OCI-LY3 (cell line): Measurements from ENCODE around the gene POLR1B.
"Not testable (repeated sequence)": the region's sequence is repeated elsewhere in the genome, so short reads cannot be mapped to it uniquely, and the experiment has no call there.

Experiments
- H2AFZ ChIP-seq: fragments of 200-600, 300-600 bp; shearing (Covaris generic); 2 replicates; pipeline ENCODE4 v1.6.0; 2014; ENCODE audit warnings: antibody characterized with exemption, low read depth, low read length
- H3K27ac ChIP-seq: fragments of 200-600, 300-600 bp; sonication (generic); 2 replicates; pipeline ENCODE4 v1.5.1; 2014; ENCODE audit warnings: mild to moderate bottlenecking, low read length, moderate library complexity, mixed read lengths
- H3K27me3 ChIP-seq: fragments of 200-600, 300-600 bp; sonication (generic); 2 replicates; pipeline ENCODE4 v1.6.1; 2014; ENCODE audit warnings: low read depth, low read length, mixed read lengths
- H3K36me3 ChIP-seq: fragments of 200-600, 300-600 bp; sonication (generic); replicated peaks from 2 replicates; pipeline ENCODE3; 2014; ENCODE audit warnings: low read depth, low read length, mixed read lengths
- H3K4me1 ChIP-seq: fragments of 300-600, 200-600 bp; sonication (generic); 2 replicates; pipeline ENCODE4 v1.6.1; 2014; ENCODE audit warnings: low read length, mixed read lengths
- H3K4me2 ChIP-seq: fragments of 200-600, 300-600 bp; sonication (generic); 2 replicates; pipeline ENCODE4 v1.6.1; 2014; ENCODE audit warnings: low read length, mixed read lengths
- H3K4me3 ChIP-seq: fragments of 300-600, 200-600 bp; sonication (generic); 2 replicates; pipeline ENCODE4 v1.5.1; 2014; ENCODE audit warnings: antibody characterized with exemption, mild to moderate bottlenecking, low read length, moderate library complexity
- H3K79me2 ChIP-seq: fragments of 300-600, 200-600 bp; shearing (Covaris generic); 2 replicates; pipeline ENCODE4 v1.6.1; 2014; ENCODE audit warnings: mild to moderate bottlenecking, low read length, mixed read lengths
- H3K9ac ChIP-seq: fragments of 300-600, 200-600 bp; shearing (Covaris generic); 2 replicates; pipeline ENCODE4 v1.6.0; 2014; ENCODE audit warnings: mild to moderate bottlenecking, low read length, moderate library complexity
- H3K9me3 ChIP-seq: fragments of 200-600, 300-600 bp; shearing (Covaris generic); 2 replicates; pipeline ENCODE4 v1.6.1; 2014; ENCODE audit warnings: low read length, mixed read lengths; ENCODE audit not compliant: insufficient read depth
- H4K20me1 ChIP-seq: fragments of 200-600, 300-600 bp; sonication (generic); 2 replicates; pipeline ENCODE4 v1.6.1; 2016; ENCODE audit warnings: low read length, mixed read lengths; ENCODE audit not compliant: insufficient read depth
- EZH2phosphoT487 ChIP-seq: fragments of 200-600 bp; shearing (Covaris generic); IDR thresholded peaks from 2 replicates; pipeline ENCODE4 v1.6.1; 2018; ENCODE audit warnings: antibody characterized with exemption, mixed run types, low read depth
- TF ChIP-seq, protein P1 (sequence below): fragments of 200-600, 300-600 bp; sonication (generic); IDR thresholded peaks from 2 replicates; pipeline ENCODE4 v1.5.1; 2014; ENCODE audit warnings: antibody characterized with exemption, low read length, low read depth

Gene POLR1B

DNA sequence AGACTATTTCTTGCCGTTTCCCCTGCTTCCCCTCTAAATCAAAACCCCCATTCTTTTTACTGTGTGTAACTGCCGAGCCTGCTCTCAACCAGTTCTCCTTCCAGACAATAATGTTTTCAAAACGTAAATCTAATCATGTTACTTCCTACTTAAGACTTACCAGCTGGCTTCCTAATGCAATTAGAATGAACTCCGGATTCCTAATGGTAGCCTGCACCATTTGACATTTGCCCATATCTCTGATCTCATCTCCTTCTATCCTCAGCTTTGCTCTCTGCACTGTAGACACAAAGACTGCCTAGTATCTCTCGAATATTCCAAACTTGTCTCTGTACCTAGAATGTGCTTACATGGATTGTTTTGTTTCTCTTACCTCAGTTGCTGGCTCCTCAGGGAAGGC lies 47.4 kb upstream of the POLR1B start:
- H3K36me3 ChIP-seq = peaks cover 9% of the 10 kb centered on the region
- H3K9ac ChIP-seq = no peak overlapping the region
- H3K27ac ChIP-seq = no peak overlapping the region
- H4K20me1 ChIP-seq = no peaks in the 10 kb centered on the region
- H2AFZ ChIP-seq = no peak overlapping the region
- H3K79me2 ChIP-seq = 0 out of 2 replicates have a peak, but pooled peaks cover 4% of the 10 kb centered on the region
- H3K4me3 ChIP-seq = no peak overlapping the region
- H3K27me3 ChIP-seq = no peaks in the 10 kb centered on the region
- H3K4me2 ChIP-seq = no peak overlapping the region
- no peaks in the 10 kb centered on the region for H3K9me3 ChIP-seq
- TF ChIP-seq, protein P1, sequence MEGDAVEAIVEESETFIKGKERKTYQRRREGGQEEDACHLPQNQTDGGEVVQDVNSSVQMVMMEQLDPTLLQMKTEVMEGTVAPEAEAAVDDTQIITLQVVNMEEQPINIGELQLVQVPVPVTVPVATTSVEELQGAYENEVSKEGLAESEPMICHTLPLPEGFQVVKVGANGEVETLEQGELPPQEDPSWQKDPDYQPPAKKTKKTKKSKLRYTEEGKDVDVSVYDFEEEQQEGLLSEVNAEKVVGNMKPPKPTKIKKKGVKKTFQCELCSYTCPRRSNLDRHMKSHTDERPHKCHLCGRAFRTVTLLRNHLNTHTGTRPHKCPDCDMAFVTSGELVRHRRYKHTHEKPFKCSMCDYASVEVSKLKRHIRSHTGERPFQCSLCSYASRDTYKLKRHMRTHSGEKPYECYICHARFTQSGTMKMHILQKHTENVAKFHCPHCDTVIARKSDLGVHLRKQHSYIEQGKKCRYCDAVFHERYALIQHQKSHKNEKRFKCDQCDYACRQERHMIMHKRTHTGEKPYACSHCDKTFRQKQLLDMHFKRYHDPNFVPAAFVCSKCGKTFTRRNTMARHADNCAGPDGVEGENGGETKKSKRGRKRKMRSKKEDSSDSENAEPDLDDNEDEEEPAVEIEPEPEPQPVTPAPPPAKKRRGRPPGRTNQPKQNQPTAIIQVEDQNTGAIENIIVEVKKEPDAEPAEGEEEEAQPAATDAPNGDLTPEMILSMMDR = no peak
- no peak for TF ChIP-seq EZH2phosphoT487
- 0 out of 2 replicates have a peak, but pooled peaks cover 1% of the 10 kb centered on the region for H3K4me1 ChIP-seq

DNA sequence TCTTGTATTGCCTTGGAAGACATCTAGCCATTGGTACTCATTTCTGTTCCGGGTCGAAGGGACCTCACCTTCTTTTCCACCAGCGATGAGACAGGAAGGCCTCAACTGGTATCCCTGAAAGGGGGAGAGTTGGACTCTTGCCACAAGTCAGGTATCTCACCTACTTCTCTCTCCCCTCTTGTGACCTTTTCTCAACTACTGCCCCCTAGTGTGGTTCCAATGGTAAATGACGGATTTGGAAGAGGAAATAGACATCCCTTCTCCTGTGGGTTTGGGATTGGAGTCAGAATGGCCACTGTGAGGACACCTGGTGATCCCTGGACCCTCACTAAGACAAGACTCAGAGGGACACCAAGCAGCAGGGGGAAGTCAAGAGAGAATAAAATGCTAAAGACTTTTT lies 46.4 kb upstream of the POLR1B start:
- not testable (repeated sequence) for H3K9ac ChIP-seq, H3K4me1 ChIP-seq, H3K9me3 ChIP-seq, H3K4me3 ChIP-seq, H3K27ac ChIP-seq, H2AFZ ChIP-seq, H3K27me3 ChIP-seq, H3K79me2 ChIP-seq, H3K36me3 ChIP-seq, H4K20me1 ChIP-seq, H3K4me2 ChIP-seq

DNA sequence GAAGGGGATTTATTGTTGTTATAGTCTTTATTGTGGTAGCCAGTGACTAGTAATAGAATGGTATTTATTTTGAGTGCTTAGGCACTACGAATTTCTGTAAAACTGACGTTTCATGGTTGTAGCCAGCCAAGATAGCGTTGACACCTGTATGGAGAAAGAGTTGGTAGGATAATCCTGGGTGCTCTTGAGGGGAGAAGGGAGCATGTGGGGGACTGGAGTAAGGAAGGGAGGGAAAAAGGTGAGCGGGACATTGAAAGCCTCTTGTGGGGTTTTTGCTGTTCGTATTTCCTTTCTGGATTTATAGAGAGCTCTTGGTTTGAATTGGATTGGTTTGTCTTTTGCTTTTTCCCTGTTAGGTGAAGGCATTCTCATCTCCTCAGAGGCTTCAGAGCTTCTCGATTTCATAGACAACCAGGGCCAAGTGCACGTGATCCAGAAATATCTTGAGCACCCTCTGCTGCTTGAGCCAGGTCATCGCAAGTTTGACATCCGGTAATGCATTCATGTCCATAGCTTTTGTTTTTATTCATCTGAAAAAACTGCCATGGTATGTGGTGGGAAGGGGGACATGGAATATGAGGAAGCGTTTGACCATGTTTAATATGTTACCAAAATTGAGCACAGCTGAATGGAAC lies 41.3 kb upstream of the POLR1B start:
- H3K36me3 ChIP-seq, H4K20me1 ChIP-seq, H2AFZ ChIP-seq, H3K4me2 ChIP-seq, H3K27me3 ChIP-seq, H3K4me1 ChIP-seq, H3K4me3 ChIP-seq, H3K27ac ChIP-seq, H3K9me3 ChIP-seq, H3K9ac ChIP-seq, H3K79me2 ChIP-seq: not testable (repeated sequence)

DNA sequence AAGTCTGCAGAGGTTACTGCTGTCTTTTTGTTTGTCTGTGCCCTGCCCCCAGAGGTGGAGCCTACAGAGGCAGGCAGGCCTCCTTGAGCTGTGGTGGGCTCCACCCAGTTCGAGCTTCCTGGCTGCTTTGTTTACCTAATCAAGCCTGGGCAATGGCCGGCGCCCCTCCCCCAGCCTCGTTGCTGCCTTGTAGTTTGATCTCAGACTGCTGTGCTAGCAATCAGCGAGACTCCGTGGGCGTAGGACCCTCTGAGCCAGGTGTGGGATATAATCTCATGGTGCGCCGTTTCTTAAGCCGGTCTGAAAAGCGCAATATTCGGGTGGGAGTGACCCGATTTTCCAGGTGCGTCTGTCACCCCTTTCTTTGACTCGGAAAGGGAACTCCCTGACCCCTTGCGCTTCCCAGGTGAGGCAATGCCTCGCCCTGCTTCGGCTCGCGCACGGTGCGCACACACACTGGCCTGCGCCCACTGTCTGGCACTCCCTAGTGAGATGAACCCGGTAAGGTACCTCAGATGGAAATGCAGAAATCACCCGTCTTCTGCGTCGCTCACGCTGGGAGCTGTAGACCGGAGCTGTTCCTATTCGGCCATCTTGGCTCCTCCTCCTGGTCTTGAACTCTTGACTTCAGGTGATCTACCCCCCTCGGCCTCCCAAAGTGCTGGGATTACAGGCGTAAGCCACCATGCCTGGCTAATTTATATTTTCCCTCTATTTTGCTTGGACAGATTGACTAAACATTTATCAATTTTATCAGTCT lies 32.8 kb upstream of the POLR1B start:
- H3K27me3 ChIP-seq, H3K4me1 ChIP-seq, H3K79me2 ChIP-seq, H3K4me3 ChIP-seq, H3K27ac ChIP-seq, H4K20me1 ChIP-seq, H3K36me3 ChIP-seq, H3K9ac ChIP-seq, H3K4me2 ChIP-seq, H3K9me3 ChIP-seq, H2AFZ ChIP-seq: not testable (repeated sequence)

DNA sequence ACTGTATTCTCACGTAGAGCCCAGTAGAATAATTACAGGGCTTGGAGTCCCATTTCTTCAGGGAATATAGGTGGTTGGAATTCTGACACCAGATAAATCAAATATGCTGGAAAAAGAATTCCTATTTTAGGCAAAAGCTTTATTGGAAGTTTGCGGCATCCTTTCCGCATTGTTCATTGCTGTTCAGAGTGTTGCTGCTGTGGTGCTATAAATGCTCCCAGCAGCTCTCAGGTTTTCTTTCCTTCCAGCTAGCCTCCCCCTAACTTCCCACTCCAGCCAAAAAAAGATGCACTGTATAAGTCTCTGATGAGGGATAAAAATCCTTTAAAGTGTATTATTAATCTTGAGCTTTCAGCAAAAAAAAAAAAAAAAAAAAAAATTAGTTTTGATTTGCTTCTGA lies 25.5 kb upstream of the POLR1B start:
- no peak overlapping the region for H3K9ac ChIP-seq
- no peaks in the 10 kb centered on the region for H4K20me1 ChIP-seq
- H2AFZ ChIP-seq = no peak overlapping the region
- H3K27ac ChIP-seq = no peak overlapping the region
- TF ChIP-seq, protein P1 = no peak
- TF ChIP-seq EZH2phosphoT487 = no peak
- H3K36me3 ChIP-seq = peaks cover 18% of the 10 kb centered on the region
- H3K4me1 ChIP-seq = no peaks in the 10 kb centered on the region
- no peak overlapping the region for H3K4me3 ChIP-seq
- no peaks in the 10 kb centered on the region for H3K79me2 ChIP-seq
- H3K27me3 ChIP-seq = no peaks in the 10 kb centered on the region
- H3K4me2 ChIP-seq = no peak overlapping the region
- no peaks in the 10 kb centered on the region for H3K9me3 ChIP-seq
